HG02798 (cell line): ENCODE measurements around the gene CHD9NB.
A peak's percentile ranks its signal among the peaks of the same experiment; 100 is the strongest.

Experiments
- ATAC-seq: cut with Tn5 transposase; IDR thresholded peaks from one replicate; pipeline ENCODE4 v1.9.1; 2021; ENCODE audit warnings: mild to moderate bottlenecking; ENCODE audit not compliant: unreplicated experiment, poor library complexity

The CHD9NB gene

DNA sequence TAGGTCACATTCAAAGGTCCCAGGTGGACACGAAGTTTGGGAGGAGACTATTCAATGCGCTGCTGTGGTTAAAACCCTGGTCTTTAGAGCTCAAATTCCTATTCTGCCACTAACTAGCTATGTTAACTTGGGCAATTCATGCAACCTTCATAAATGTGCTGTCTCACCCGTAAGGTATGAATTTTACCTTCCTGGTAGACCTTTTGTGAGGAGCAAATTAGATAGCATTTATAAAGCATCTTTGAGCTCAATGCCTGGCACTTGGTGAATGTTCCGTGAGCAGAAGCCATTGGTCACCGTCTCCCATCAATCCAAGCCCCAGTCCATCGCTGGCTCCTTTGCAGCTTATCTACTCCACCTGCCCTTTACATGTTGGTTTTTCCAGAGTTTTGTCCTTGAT lies 16.6 kb downstream of the CHD9NB start:
- no peak for ATAC-seq

- no peak for ATAC-seq
Measured at GRCh38 chr16:53035176-53035942, 17.3 kb downstream of the CHD9NB start.

GRCh38 chr16:53034306-53034705 lies 18.4 kb downstream of the CHD9NB start:
- ATAC-seq = no peak

- ATAC-seq = no peak
Measured at GRCh38 chr16:53031323-53031942, 21.3 kb downstream of the CHD9NB start.

GRCh38 chr16:53029971-53030370 lies 22.7 kb downstream of the CHD9NB start:
- ATAC-seq = no peak

- no peak for ATAC-seq
Measured at GRCh38 chr16:53024045-53024444, 28.7 kb downstream of the CHD9NB start.

- peak; percentile 41 for ATAC-seq
Measured at GRCh38 chr16:53022374-53022773, 30.3 kb downstream of the CHD9NB start.

- no peak for ATAC-seq
Measured at GRCh38 chr16:53018834-53019416, 33.8 kb downstream of the CHD9NB start.

DNA sequence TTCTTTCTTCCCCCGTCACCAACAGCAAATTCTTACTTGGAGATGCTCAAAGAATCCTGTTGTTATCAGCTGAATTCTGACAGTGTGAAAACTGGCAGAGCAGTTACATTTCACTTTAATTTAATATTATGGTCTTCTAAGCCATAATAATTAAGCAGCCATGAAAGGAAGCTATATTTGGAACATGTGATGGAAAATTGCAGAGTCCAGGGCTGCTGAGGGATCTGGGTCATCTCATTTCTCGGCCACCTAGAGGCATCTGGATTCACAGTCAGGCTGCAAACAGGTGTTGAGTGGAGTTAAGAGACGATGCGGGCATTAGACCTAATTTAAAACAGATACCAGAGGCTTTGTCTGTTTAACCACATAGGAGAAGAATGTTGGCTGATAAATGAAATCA lies 38.4 kb downstream of the CHD9NB start:
- no peak for ATAC-seq

- no peak for ATAC-seq
Measured at GRCh38 chr16:53007095-53007494, 45.6 kb downstream of the CHD9NB start.

GRCh38 chr16:52997922-52998321 lies 54.8 kb downstream of the CHD9NB start:
- no peak for ATAC-seq

- no peak for ATAC-seq
Measured at GRCh38 chr16:52994942-52995341, 57.8 kb downstream of the CHD9NB start.

- ATAC-seq = no peak
Measured at GRCh38 chr16:52993179-52993578, 59.5 kb downstream of the CHD9NB start.

- ATAC-seq = no peak
Measured at GRCh38 chr16:52991572-52991971, 61.1 kb downstream of the CHD9NB start.
